Natural killer cell treated with Interleukin-12 subunit alpha and Interleukin-12 subunit beta and Interleukin-15 and Interleukin-18, amount 100 ng/mL, for 72 hours (primary cell): ENCODE measurements around the gene SCAMP3. TPM values are rescaled to one million over a fixed set of nuclear protein-coding genes. Genes with fewer than 3 reads are reported as not detected.
A peak's percentile ranks its signal among the peaks of the same experiment; 100 is the strongest.
"Not testable (repeated sequence)": the region's sequence is repeated elsewhere in the genome, so short reads cannot be mapped to it uniquely, and the experiment has no call there.

ENCODE experiments used
- ATAC-seq, 2 donors: fragments of 150-1000 bp; cut with Tn5 transposase in 1 of 2; sonication (Bioruptor Pico), chemical (Tn5 transposase) in 1 of 2; 2 replicates each; pipeline ENCODE4 v1.10.0; 2021
- DNase-seq: peaks from one replicate; pipeline ENCODE4 v3.0.0; 2022; ENCODE audit warnings: low spot score
- H3K27ac Mint-ChIP-seq, 2 donors: 1 replicate in 1 of 2; 2 replicates in 1 of 2; pipeline ENCODE4 v1.8.0; 2022; ENCODE audit warnings: mixed read lengths in 2 of 2, mild to moderate bottlenecking in 1 of 2, moderate library complexity in 1 of 2
- H3K27me3 Mint-ChIP-seq, 2 donors: 1 replicate in 1 of 2; 2 replicates in 1 of 2; pipeline ENCODE4 v1.8.0; 2022; ENCODE audit warnings: mixed read lengths in 2 of 2
- H3K36me3 Mint-ChIP-seq: one replicate; pipeline ENCODE4 v1.8.0; 2022; ENCODE audit warnings: mixed read lengths
- H3K4me1 Mint-ChIP-seq, 2 donors: 1 replicate in 1 of 2; 2 replicates in 1 of 2; pipeline ENCODE4 v1.8.0; 2022; ENCODE audit warnings: low read depth in 2 of 2, mixed read lengths in 2 of 2, mild to moderate bottlenecking in 1 of 2
- H3K4me3 Mint-ChIP-seq: one replicate; pipeline ENCODE4 v1.8.0; 2022; ENCODE audit warnings: mixed read lengths
- H3K9me3 Mint-ChIP-seq: 2 replicates; pipeline ENCODE4 v1.8.0; 2022; ENCODE audit warnings: mixed read lengths
- total RNA-seq, 2 donors: library from RNA; stranded (reverse); gene quantifications; one replicate each; pipeline ENCODE4 v1.2.3, GENCODE V29; 2022

Gene SCAMP3
- total RNA-seq, 2 donors from 2014 or later, result 134 to 169 TPM

DNA sequence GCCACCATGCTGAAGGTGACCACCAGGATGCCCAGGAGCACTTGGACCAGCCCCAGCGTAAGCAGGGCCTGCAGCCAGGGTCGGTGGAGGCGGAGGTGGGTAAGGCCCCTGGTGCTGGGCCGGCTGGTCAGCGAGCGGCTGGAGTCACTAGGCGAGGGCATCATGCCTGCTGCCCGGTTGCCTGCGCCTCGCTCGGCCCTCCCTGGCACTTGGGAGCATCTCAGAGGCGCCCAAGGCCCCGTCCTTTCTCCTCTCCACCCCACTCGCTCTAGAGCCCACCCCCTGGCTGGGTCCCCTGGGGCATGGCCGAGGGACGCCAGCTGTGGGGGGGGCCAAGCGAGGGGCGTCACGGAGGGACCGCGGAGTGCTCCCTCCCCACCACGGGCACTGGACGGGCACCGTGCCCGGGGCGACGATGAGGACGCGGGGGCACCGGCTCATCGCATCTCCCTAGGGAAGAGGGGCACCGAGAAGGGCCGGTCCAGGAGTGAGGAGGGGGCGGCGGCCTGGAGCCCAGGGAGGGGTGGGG, 7.4 kb downstream of the SCAMP3 start:
- Mint-ChIP-seq H3K27me3 (no peaks in the 10 kb centered on the region), H3K36me3 (peaks cover 8% of the 10 kb centered on the region), H3K27ac (peak overlapping the region; percentile 47 to 49), H3K9me3 (no peaks in the 10 kb centered on the region), H3K4me3 (peak overlapping the region; percentile 78), H3K4me1 (peaks cover 15 to 32% of the 10 kb centered on the region in 2 donors)
- DNase-seq (no peak), ATAC-seq (no peak)

- DNase-seq (no peak), ATAC-seq (no peak)
- no peaks in the 10 kb centered on the region for H3K27me3 Mint-ChIP-seq
- peaks cover 15 to 32% of the 10 kb centered on the region in 2 donors for H3K4me1 Mint-ChIP-seq
- H3K27ac Mint-ChIP-seq, result peak overlapping the region in 1 of 2 donors; percentile 49
- H3K4me3 Mint-ChIP-seq, result peak overlapping the region; percentile 78
- no peaks in the 10 kb centered on the region for H3K9me3 Mint-ChIP-seq
- H3K36me3 Mint-ChIP-seq, result peaks cover 8% of the 10 kb centered on the region
Measured at GRCh38 chr1:155254228-155254713, 7.9 kb downstream of the SCAMP3 start.

- Mint-ChIP-seq H3K27me3 (no peaks in the 10 kb centered on the region), H3K4me3 (peak overlapping the region; percentile 78), H3K4me1 (peaks cover 15 to 32% of the 10 kb centered on the region in 2 donors), H3K36me3 (peaks cover 8% of the 10 kb centered on the region), H3K27ac (peak overlapping the region; percentile 8 to 49), H3K9me3 (no peaks in the 10 kb centered on the region)
- ATAC-seq (no peak), DNase-seq (no peak)
Measured at GRCh38 chr1:155253797-155254196, 8.4 kb downstream of the SCAMP3 start.

- H3K27ac Mint-ChIP-seq, result peak overlapping the region in 1 of 2 donors; percentile 8
- no peak for DNase-seq
- H3K9me3 Mint-ChIP-seq, result no peaks in the 10 kb centered on the region
- no peaks in the 10 kb centered on the region for H3K27me3 Mint-ChIP-seq
- H3K4me1 Mint-ChIP-seq, result peaks cover 15 to 32% of the 10 kb centered on the region in 2 donors
- H3K36me3 Mint-ChIP-seq, result peaks cover 8% of the 10 kb centered on the region
- H3K4me3 Mint-ChIP-seq, result peak overlapping the region; percentile 78
- no peak for ATAC-seq
Measured at GRCh38 chr1:155253208-155253607, 9.0 kb downstream of the SCAMP3 start.

GRCh38 chr1:155251566-155251965, 10.6 kb downstream of the SCAMP3 start:
- no peaks in the 10 kb centered on the region for H3K9me3 Mint-ChIP-seq
- no peaks in the 10 kb centered on the region for H3K27me3 Mint-ChIP-seq
- DNase-seq (no peak), ATAC-seq (no peak)
- peaks cover 15 to 29% of the 10 kb centered on the region in 2 donors for H3K4me1 Mint-ChIP-seq
- H3K4me3 Mint-ChIP-seq, result no peak overlapping the region
- H3K36me3 Mint-ChIP-seq, result no peaks in the 10 kb centered on the region
- H3K27ac Mint-ChIP-seq, result no peak overlapping the region

DNA sequence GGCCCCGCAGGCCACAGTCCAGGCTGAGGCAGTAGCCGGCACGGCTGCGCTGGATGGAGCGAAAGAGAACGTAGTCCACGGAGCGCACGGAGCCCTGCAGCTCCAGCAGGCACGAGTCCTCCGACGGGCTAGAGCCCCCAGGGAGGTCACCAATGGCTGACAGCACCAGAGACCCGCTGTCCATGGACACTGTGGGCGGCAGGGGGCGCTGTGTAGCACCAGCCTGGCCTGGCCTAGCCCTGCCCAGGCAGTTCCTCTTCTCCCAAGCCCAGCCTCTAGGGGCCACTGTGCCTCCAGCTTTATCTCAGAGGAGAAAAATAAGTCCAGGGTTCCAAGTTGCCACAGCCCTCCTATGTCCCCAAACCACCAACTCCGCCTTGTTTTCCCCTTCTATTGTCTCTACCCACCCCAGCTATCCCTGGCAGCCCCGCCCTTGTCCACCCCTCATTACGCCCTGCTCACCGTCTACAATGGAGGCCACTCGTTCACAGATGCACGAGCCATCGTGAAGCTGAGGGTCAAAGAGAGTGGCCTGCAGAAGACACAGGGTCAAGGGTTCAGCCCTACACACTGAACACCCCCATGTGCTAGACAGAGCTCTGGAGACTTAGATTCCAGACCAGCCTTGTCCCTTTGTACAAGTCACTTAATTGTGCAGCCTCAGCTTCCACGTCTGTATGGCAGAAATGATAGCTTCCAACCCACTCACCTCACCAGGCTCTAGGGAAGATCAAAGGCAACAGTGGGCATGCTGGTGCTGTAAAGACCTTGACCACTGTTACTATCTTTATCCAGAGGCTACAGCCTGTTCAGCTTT, 11.3 kb downstream of the SCAMP3 start:
- Mint-ChIP-seq H3K4me3 (peak overlapping the region; percentile 45), H3K27ac (peak overlapping the region in 1 of 2 donors; percentile 68), H3K27me3 (no peaks in the 10 kb centered on the region), H3K4me1 (peaks cover 19 to 34% of the 10 kb centered on the region in 2 donors), H3K9me3 (no peaks in the 10 kb centered on the region), H3K36me3 (no peaks in the 10 kb centered on the region)
- peak; percentile 95 for DNase-seq
- ATAC-seq, result peak; percentile 96 to 97

DNA sequence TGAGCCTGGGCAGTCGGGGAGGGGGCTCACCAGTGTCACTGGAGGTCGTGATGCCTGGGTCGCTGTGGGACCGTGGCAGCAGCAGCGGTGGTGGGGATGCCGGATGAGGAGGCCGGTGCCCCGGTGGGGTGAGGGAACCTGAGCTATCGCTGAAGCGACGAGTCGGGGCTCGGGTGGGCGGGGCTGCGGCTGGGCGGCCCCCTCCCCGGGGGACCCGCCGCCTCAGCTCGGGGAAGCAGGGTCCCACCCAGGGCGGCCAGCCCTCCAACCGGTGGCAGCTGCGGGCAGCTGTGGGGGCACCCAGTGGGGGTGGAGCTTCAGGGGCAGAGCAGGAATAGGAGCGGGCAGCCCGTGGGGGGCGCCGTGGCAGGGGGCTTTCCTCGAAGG, 11.9 kb downstream of the SCAMP3 start:
- no peaks in the 10 kb centered on the region for H3K27me3 Mint-ChIP-seq
- H3K36me3 Mint-ChIP-seq, result no peaks in the 10 kb centered on the region
- H3K9me3 Mint-ChIP-seq, result no peaks in the 10 kb centered on the region
- ATAC-seq, result peak; percentile 24 to 37
- H3K27ac Mint-ChIP-seq, result no peak overlapping the region
- DNase-seq, result no peak
- H3K4me3 Mint-ChIP-seq, result peak overlapping the region; percentile 45
- peaks cover 21 to 30% of the 10 kb centered on the region in 2 donors for H3K4me1 Mint-ChIP-seq

GRCh38 chr1:155247667-155248553, 14.2 kb downstream of the SCAMP3 start:
- ATAC-seq (no peak), DNase-seq (no peak)
- peaks cover 6% of the 10 kb centered on the region for H3K36me3 Mint-ChIP-seq
- no peak overlapping the region for H3K4me3 Mint-ChIP-seq
- no peak overlapping the region for H3K27ac Mint-ChIP-seq
- H3K4me1 Mint-ChIP-seq, result peaks cover 28 to 30% of the 10 kb centered on the region in 2 donors
- H3K27me3 Mint-ChIP-seq, result no peaks in the 10 kb centered on the region
- peaks cover 3% of the 10 kb centered on the region for H3K9me3 Mint-ChIP-seq

DNA sequence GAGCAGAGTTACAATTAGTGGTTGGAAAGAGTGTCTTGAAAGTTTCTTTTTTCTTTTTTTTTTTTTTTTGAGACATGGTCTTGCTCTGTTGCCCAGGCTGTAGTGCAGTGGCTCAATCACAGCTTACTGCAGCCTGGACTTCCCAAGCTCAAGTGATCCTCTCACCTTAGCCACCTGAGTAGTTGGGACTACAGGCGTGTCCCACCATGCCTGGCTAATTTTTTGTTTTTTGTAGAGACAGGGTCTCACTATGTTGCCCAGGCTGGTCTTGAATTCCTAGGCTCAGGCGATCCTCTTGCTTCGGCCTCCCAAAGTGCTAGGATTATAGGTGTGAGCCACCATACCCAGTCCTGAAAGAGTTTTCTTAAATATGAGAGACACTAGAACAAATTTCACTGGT, 15.4 kb downstream of the SCAMP3 start:
- not testable (repeated sequence) for H3K27me3 Mint-ChIP-seq, ATAC-seq, H3K9me3 Mint-ChIP-seq, H3K36me3 Mint-ChIP-seq, DNase-seq, H3K4me3 Mint-ChIP-seq
- Mint-ChIP-seq H3K4me1 (peaks cover 28 to 30% of the 10 kb centered on the region in 2 donors), H3K27ac (peak overlapping the region; percentile 69 to 88)

- Mint-ChIP-seq H3K27me3 (no peaks in the 10 kb centered on the region), H3K36me3 (peaks cover 6% of the 10 kb centered on the region), H3K9me3 (peaks cover 3% of the 10 kb centered on the region), H3K27ac (peak overlapping the region; percentile 88 to 94), H3K4me3 (peak overlapping the region; percentile 79), H3K4me1 (peaks cover 37 to 38% of the 10 kb centered on the region in 2 donors)
- DNase-seq (no peak), ATAC-seq (no peak)
Measured at GRCh38 chr1:155245163-155245524, 17.0 kb downstream of the SCAMP3 start.

DNA sequence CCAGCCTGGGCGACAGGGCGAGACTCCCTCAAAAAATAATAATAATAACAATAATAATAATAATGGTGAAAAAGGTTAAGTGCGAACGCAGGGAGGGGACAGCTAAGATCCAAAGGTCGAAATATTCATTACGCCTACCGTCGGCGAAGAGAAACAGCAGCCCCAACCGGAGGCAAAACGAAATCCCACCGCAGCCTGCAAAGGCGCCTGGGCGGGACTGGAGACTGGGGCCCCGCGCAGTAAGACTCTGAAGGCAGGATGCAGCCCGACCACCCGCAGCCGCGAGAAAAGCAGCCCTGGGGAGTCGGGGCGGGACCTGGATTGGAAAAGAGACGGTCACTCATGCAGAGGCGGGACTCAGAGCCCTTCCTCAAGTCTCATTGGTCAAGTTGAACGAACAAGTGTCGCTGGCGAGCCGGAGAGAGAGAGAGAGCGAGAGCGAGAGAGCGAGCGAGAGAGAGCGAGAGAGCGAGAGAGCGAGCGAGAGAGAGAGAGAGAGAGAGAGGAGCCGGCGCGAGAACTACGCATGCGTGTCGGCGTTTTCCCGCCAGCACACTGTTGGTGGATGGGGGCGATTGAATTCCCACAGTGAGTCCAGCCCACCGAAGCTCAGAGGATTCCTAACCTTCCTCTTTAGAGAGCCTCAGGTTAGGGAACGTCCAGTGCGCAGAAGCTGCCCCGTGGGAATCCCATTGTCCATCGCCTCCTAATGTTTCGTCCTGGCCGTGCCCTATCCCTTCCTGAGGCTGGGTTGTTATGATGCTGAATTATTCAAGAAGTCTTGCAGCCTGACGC, 17.6 kb downstream of the SCAMP3 start:
- H3K9me3 Mint-ChIP-seq, result peaks cover 3% of the 10 kb centered on the region
- H3K4me1 Mint-ChIP-seq, result peaks cover 37 to 38% of the 10 kb centered on the region in 2 donors
- peaks cover 6% of the 10 kb centered on the region for H3K36me3 Mint-ChIP-seq
- peak overlapping the region; percentile 88 to 94 for H3K27ac Mint-ChIP-seq
- DNase-seq, result peak; percentile 98
- ATAC-seq, result peak; percentile 98
- no peaks in the 10 kb centered on the region for H3K27me3 Mint-ChIP-seq
- H3K4me3 Mint-ChIP-seq, result peak overlapping the region; percentile 79

DNA sequence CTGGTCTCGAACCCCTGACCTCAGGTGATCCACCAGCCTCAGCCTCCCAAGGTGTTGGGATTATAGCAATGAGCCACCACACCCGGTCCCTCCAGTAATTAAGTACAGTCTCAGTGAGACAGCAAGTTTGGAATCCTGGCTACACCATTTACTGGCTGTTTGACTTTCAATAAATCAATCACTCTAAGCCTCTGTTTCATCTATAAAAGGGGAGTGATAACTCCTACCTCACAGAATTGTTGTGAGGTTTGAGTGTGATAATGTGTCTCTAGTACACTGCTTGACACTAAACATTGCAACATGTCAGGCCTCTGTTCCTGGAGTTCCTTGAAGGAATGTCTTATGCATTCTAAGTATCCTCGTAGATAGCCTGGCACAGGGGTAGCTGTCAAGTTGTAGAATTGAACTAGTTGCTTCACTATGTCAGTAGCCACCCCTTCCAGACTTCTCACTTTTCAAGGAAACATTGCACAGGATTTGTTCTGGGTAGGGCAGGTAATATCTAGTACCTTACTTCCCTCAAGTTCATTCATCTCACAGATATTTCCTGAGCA, 19.3 kb downstream of the SCAMP3 start:
- Mint-ChIP-seq H3K4me1 (peaks cover 37 to 38% of the 10 kb centered on the region in 2 donors), H3K36me3 (peaks cover 6% of the 10 kb centered on the region), H3K9me3 (peaks cover 3% of the 10 kb centered on the region), H3K27ac (peak overlapping the region; percentile 19 to 88), H3K27me3 (no peaks in the 10 kb centered on the region), H3K4me3 (peak overlapping the region; percentile 79)
- DNase-seq, result no peak
- ATAC-seq, result no peak

- H3K9me3 Mint-ChIP-seq, result peaks cover 3% of the 10 kb centered on the region
- DNase-seq (no peak), ATAC-seq (no peak)
Measured at GRCh38 chr1:155241841-155242264, 20.3 kb downstream of the SCAMP3 start.

More at GRCh38 chr1:155241841-155242264, 20.3 kb downstream of the SCAMP3 start:
- peaks cover 6% of the 10 kb centered on the region for H3K36me3 Mint-ChIP-seq
- peak overlapping the region; percentile 95 for H3K4me3 Mint-ChIP-seq
- peaks cover 37 to 39% of the 10 kb centered on the region in 2 donors for H3K4me1 Mint-ChIP-seq
- peak overlapping the region; percentile 76 to 98 for H3K27ac Mint-ChIP-seq
- H3K27me3 Mint-ChIP-seq, result no peaks in the 10 kb centered on the region
